ENCODE results near the gene MRPL48.
"Not testable (repeated sequence)": the region's sequence is repeated elsewhere in the genome, so short reads cannot be mapped to it uniquely, and the experiment has no call there.

The MRPL48 gene

GRCh38 chr11:73787643-73788558, at the start of gene MRPL48:
Gene MRPL48 (plus strand): TSS chr11:73787874. CDS start chr11:73787972, 98 bp downstream.
- peak; percentile 85 for DNase-seq

GRCh38 chr11:73743045-73743444, 44.6 kb upstream of the MRPL48 start:
- DNase-seq = no peak

DNA sequence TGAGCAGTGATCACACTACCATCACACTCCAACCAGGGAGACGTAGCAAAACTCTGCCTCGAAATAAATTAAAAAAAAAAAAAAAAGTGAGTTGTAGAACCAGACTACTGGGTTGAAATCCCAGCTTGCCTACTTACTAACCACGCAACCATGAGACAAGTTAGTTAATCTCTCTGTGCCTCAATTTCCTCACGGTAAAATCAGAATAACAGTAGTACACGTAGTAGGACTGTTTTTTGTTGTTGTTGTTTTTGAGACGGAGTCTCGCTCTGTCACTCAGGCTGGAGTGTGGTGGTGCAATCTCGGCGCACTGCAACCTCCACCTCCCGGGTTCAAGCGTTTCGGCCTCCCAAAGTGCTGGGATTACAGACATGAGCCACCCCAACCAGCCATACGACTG, 41.0 kb upstream of the MRPL48 start:
- no peak for DNase-seq

DNA sequence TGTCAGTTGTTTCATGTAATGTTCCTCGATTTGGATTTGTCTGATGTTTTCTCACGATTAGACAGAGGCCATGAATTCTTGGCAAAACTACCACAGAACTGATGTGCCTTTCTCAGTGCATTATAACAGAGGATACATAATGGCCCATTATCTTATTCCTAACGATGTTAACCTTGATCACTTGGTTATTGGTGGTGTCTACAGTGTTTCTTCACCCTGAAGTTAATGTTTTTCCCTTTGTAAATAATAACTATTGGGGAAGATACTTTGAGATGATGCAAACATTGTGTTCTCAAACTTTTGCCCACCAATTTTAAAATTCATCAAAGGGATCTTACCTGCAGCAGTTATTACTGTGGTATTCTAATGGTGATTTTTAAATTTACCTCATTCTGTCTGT, 39.9 kb upstream of the MRPL48 start:
- no peak for DNase-seq

GRCh38 chr11:73748300-73748699, 39.4 kb upstream of the MRPL48 start:
- DNase-seq = no peak

DNA sequence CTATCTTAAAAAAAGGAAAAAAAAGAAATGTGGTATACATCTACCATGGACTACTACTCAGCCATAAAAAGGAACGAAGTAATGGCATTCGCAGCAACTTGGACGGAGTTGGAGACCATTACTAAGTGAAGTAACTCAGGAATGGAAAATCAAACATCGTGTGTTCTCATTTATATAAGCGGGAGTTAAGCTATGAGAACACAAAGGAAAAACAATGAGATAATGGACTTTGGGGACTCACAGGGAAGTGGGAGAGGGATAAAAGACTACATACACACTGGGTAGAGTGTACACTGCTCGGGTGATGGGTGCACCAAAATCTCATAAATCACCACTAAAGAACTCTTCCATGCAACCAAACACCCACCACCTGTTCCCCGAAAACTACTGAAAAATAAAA, 38.6 kb upstream of the MRPL48 start:
- no peak for DNase-seq

DNA sequence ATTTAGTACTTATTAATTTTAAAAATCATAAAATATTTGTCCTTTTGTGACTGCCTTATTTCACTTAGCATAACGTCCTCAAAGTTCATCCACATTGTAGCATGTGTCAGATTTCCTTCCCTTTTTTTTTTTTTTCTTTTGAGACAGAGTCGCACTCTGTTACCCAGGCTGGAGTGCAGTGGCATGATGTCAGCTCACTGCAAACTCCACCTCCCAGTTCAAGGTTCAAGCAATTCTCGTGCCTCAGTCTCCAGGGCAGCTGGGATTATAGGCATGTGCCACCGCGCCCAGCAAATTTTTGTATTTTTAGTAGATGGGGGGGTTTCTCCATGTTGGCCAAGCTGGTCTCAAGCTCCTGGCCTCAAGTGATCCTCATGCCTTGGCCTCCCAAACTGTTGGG, 37.4 kb upstream of the MRPL48 start:
- no peak for DNase-seq

GRCh38 chr11:73750862-73751261, 36.8 kb upstream of the MRPL48 start:
- DNase-seq = not testable (repeated sequence)

DNA sequence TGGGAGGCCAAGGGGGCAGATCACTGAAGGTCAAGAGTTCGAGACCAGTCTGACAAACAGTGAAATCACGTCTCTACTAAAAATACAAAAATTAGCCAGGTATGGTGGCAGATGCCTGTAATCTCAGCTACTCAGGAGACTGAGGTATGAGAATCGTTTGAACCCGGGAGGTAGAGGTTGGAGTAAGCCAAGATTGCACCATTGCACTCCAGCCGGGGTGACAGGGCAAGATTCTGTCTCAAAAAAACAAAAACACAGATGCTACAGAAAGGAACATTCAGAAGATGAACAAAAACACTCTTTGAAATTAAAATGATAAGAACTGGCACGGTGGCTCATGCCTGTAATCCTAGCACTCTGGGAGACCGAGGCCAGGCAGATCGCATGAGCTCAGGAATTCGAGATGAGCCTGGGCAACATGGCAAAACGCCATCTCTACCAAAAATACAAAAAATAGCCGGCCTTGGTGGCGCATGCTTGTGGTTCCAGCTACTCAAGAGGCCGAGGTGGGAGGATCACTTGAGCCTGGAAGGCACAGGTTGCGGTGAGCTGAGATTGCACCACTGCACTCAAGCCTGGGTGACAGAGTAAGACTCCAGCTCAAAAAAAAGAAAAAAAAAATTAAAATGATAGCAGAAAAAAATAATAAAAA, 35.3 kb upstream of the MRPL48 start:
- DNase-seq = no peak

GRCh38 chr11:73752903-73753302, 34.8 kb upstream of the MRPL48 start:
- DNase-seq = no peak

GRCh38 chr11:73753938-73754337, 33.7 kb upstream of the MRPL48 start:
- no peak for DNase-seq

- DNase-seq = no peak
Observed at GRCh38 chr11:73755670-73756069, 32.0 kb upstream of the MRPL48 start.

DNA sequence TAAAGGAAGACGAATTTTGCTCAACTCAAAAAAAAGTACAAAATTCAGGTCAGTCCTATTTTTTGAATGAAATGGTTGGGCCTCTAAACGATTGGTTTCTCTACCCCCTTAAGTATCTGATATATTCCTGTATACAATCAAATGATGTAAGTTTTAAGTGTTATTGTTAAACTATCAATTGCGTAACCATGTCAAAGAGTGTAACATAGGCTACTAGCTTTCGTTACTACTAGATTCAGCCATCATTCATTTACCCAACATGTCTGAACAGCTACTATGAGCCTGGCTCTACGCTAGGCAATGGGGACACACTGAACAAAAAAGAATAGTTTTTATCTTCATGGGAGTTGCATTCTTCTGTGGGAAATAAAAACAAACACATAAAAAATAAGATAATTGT, 30.1 kb upstream of the MRPL48 start:
- no peak for DNase-seq

DNA sequence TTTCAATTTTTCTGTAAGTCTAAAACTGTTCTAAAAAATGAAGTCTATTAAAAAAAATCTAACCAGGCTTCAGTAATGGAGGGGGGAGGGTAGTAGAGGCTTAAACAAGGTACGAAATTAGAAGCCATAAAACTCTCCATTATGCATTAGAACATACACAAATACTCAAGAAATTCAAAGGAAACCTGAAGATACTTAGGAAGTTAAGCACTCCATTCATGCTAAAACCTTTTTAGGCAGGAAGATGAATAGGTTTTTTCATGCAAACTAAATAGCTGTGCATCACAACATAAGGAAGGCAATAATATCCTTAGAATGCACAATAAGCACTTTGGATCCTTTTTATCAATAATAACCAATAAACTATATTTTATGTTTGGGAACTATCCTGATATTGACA, 29.2 kb upstream of the MRPL48 start:
- no peak for DNase-seq

- no peak for DNase-seq
Observed at GRCh38 chr11:73759610-73760134, 28.0 kb upstream of the MRPL48 start.

GRCh38 chr11:73760135-73760678, 27.5 kb upstream of the MRPL48 start:
- DNase-seq = no peak

DNA sequence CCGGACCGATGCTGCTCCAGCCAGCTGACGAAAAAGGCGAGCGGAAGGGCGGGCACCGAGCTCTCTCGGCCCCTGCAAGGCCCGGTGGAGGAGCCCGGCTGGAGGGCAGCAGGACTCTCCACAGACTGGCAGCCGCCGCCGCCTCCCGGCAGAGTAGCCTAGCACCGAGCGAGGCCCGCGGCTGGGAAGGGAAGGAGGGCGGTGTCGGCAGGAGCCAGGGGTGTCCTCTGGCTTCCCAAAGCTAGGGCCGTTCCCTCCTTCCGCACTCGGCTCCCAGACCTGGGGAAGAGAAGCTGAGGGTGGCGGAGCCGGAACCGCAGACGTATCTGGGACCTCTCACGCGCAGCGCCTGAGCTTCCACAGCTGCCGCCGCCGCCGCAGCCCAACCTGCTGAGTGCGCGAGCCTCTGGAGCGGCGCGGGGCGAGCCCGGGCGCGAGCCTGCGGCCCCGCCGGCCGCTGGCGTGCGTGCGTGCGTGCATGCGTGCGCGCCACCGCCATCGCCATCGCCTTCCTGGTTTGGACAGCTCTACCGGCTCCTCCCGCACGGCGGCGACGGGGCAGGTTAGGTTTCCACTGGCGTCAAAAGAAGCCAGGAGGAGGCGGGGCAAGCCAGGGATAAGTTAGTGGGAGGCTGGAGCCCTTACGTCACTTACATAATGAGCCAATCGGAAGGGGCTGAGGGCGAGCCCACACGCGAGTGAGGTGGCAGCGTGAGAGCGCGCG, 26.8 kb upstream of the MRPL48 start, which contains the start of gene RAB6A:
Gene RAB6A (minus strand): TSS at position 396 of the 724 bp plus-strand sequence. CDS start 439 bp downstream, outside the sequence.
- peak; percentile 99 for DNase-seq

DNA sequence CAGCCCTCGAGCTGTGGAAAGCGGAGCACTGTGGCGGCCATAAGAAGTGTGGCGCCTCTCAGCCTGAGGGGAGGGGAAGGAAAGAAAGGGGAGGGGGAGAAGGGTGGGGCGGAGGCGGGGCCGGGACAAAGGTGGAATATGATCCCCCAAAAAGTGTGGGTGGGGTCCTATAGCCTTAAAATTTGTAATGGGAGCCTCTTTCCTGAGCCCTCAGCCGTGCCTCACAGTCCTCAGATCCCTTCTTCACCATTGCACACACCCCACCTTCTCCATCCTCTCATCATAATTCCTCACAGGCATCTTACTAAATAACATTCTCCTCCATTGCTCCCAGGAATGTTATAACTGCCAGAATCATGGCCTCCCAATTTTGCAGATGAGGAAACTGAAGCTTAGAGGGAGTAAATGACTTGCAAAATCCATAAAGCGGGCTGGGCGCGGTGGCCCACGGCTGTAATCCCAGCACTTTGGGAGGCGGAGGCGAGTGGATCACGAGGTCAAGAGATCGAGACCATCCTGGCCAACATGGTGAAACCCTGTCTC, 26.2 kb upstream of the MRPL48 start:
- no peak for DNase-seq

DNA sequence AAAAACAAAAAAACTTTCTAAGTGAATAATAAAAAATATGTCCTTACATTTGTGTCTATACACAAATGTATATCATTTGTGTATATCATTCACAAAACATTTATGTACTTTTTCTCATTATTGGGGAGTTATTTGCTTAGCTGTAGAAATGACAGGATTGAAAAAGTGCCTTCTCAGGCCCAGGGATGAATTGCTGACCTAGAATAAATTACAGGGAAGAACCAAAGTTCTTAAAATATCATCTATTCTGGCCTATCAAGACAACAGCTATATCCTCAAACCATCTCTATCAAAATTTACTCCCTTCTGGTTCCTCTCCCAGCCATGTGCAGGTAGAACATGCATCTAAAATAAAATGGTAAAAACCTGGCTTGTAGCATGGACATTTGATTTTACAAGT, 24.9 kb upstream of the MRPL48 start:
- no peak for DNase-seq

DNA sequence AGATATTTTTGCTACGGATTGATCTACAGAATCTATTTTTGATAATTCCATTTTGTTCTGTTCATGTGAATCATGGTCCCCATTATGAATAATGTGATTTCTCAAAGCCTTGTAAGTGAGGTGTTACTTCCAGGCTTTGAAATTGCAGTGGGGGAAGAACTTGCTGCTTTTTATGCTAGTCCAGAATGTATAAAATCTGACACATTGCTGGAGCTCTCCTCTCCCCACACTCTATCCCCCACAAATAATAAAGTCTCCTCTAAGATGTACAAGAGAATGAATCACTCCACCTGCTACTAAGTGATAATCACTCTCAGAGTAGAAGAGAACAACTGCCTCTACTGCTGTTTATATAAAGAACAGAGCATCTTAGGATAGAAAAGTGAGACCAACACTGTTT, 20.9 kb upstream of the MRPL48 start:
- no peak for DNase-seq

GRCh38 chr11:73770811-73771210, 16.9 kb upstream of the MRPL48 start:
- not testable (repeated sequence) for DNase-seq

DNA sequence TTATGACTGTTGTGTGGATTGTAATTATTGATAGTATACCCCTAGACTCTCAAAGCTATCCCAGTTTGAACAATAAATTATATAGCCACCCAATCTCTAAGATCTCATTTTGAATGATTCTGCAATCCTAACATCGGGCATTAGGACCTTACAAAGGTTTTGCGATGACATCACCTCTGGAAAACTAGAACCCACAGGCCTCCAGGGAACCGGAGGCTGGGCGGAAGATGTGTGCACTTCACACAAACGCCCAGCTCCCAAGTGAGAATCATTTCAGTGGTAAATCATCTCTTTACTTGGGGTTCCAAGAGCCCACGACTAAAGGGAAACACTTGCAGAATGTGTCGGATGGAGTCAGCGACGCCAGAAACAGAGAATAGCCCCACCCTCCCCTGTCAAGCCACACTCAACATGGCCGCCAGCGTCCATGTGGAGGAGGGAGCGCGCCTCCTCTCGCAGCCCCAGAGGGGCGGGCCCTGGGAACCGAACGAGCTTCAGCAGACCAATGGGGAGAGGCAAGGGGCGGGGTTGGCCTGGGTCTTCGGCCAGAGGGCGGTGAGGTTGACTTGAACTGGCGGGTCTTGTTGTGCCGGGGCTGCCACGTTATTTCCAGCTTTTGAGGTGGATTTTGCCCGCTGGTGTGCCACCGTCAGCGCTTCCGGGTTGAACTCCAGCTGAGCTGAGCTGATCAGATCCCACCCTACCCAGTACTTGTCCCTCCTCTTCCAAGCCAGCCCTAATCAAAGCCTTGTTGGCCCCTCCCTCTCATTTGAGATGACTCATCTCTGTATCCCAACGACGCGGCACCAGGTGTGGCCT, 8.4 kb upstream of the MRPL48 start:
- DNase-seq = peak; percentile 98
